OCI-LY3 (cell line): ENCODE results near the gene DRD3.

Experiments used
- H2AFZ ChIP-seq: fragments of 200-600, 300-600 bp; shearing (Covaris generic); 2 replicates; pipeline ENCODE4 v1.6.0; 2014; ENCODE audit warnings: antibody characterized with exemption, low read depth, low read length
- H3K27ac ChIP-seq: fragments of 200-600, 300-600 bp; sonication (generic); 2 replicates; pipeline ENCODE4 v1.5.1; 2014; ENCODE audit warnings: mild to moderate bottlenecking, low read length, moderate library complexity, mixed read lengths
- H3K27me3 ChIP-seq: fragments of 200-600, 300-600 bp; sonication (generic); 2 replicates; pipeline ENCODE4 v1.6.1; 2014; ENCODE audit warnings: low read depth, low read length, mixed read lengths
- H3K36me3 ChIP-seq: fragments of 200-600, 300-600 bp; sonication (generic); replicated peaks from 2 replicates; pipeline ENCODE3; 2014; ENCODE audit warnings: low read depth, low read length, mixed read lengths
- H3K4me1 ChIP-seq: fragments of 300-600, 200-600 bp; sonication (generic); 2 replicates; pipeline ENCODE4 v1.6.1; 2014; ENCODE audit warnings: low read length, mixed read lengths
- H3K4me2 ChIP-seq: fragments of 200-600, 300-600 bp; sonication (generic); 2 replicates; pipeline ENCODE4 v1.6.1; 2014; ENCODE audit warnings: low read length, mixed read lengths
- H3K4me3 ChIP-seq: fragments of 300-600, 200-600 bp; sonication (generic); 2 replicates; pipeline ENCODE4 v1.5.1; 2014; ENCODE audit warnings: antibody characterized with exemption, mild to moderate bottlenecking, low read length, moderate library complexity
- H3K79me2 ChIP-seq: fragments of 300-600, 200-600 bp; shearing (Covaris generic); 2 replicates; pipeline ENCODE4 v1.6.1; 2014; ENCODE audit warnings: mild to moderate bottlenecking, low read length, mixed read lengths
- H3K9ac ChIP-seq: fragments of 300-600, 200-600 bp; shearing (Covaris generic); 2 replicates; pipeline ENCODE4 v1.6.0; 2014; ENCODE audit warnings: mild to moderate bottlenecking, low read length, moderate library complexity
- H3K9me3 ChIP-seq: fragments of 200-600, 300-600 bp; shearing (Covaris generic); 2 replicates; pipeline ENCODE4 v1.6.1; 2014; ENCODE audit warnings: low read length, mixed read lengths; ENCODE audit not compliant: insufficient read depth
- H4K20me1 ChIP-seq: fragments of 200-600, 300-600 bp; sonication (generic); 2 replicates; pipeline ENCODE4 v1.6.1; 2016; ENCODE audit warnings: low read length, mixed read lengths; ENCODE audit not compliant: insufficient read depth
- EZH2phosphoT487 ChIP-seq: fragments of 200-600 bp; shearing (Covaris generic); IDR thresholded peaks from 2 replicates; pipeline ENCODE4 v1.6.1; 2018; ENCODE audit warnings: antibody characterized with exemption, mixed run types, low read depth
- TF ChIP-seq, protein P1 (sequence below): fragments of 200-600, 300-600 bp; sonication (generic); IDR thresholded peaks from 2 replicates; pipeline ENCODE4 v1.5.1; 2014; ENCODE audit warnings: antibody characterized with exemption, low read length, low read depth

The DRD3 gene

DNA sequence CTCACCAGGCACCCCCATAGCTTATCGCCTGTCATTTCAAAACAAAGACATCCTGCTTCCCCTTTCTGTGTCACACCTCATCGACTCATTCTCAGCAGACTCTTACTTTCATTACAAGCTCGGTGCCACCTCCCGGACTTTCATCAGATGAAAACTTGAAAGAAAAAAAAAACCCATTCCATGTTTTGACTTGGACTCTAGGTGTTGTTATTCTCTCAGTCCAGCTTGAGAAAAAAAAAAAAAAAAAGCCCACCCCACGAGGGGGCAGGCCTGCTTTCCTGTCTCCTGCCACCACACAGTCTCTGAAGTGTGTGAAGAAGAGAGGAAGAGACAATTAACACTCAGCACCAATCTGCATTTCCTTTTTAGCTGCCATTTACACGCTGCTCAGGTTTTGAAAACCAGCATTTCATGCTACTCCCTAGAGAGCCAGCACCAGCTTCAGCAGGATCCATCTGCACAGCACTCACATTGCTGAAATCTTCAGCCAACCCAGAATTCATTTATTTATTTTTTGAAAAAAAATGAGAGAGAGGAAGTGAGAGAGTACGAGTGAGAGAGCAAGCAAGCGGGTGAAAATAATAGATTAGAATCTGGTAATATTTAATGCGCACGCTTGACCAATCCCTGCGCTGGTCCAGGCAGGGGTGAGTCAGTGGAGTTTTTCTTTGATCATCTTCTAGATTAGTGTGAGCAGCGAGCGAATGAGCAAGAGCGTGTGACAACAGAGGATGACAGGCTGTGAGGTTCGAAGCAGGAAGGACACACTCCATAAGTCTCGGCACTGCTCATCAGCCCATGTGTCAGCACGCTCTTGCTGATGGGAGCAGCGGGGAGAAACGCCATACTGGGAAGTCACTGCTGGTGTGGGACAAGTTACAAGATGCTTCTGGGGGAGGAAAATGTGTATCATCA is 35.0 kb upstream of the DRD3 start:
- Histone ChIP-seq H4K20me1 (no peaks in the 10 kb centered on the region), H3K27me3 (no peaks in the 10 kb centered on the region), H3K79me2 (peaks cover 12% of the 10 kb centered on the region), H3K27ac (peak overlapping the region; percentile 99), H3K36me3 (peaks cover 5% of the 10 kb centered on the region), H3K9me3 (no peaks in the 10 kb centered on the region), H3K9ac (peak overlapping the region; percentile 95), H3K4me1 (peaks cover 78% of the 10 kb centered on the region), H2AFZ (no peak overlapping the region), H3K4me2 (peak overlapping the region; percentile 86), H3K4me3 (peak overlapping the region; percentile 78)
- TF ChIP-seq, protein P1, sequence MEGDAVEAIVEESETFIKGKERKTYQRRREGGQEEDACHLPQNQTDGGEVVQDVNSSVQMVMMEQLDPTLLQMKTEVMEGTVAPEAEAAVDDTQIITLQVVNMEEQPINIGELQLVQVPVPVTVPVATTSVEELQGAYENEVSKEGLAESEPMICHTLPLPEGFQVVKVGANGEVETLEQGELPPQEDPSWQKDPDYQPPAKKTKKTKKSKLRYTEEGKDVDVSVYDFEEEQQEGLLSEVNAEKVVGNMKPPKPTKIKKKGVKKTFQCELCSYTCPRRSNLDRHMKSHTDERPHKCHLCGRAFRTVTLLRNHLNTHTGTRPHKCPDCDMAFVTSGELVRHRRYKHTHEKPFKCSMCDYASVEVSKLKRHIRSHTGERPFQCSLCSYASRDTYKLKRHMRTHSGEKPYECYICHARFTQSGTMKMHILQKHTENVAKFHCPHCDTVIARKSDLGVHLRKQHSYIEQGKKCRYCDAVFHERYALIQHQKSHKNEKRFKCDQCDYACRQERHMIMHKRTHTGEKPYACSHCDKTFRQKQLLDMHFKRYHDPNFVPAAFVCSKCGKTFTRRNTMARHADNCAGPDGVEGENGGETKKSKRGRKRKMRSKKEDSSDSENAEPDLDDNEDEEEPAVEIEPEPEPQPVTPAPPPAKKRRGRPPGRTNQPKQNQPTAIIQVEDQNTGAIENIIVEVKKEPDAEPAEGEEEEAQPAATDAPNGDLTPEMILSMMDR, result peak; percentile 28
- TF ChIP-seq EZH2phosphoT487, result no peak

DNA sequence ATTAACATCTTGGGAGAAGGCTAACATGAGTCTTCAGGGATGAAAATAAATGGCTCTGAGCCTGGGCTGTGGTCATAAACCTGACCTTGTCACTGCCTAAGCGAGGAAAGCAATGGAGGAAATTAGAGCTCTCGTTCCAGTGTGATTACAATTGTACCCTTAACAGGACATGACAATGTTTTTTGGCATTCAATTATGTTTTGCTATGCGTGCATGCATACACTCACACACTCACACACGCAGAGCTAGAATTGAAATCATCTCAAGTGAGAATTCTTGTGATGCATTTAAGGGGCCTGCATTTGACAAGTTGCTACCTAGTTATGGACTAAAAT is 34.4 kb upstream of the DRD3 start:
- no peaks in the 10 kb centered on the region for H3K27me3 ChIP-seq
- H3K4me3 ChIP-seq, result peak overlapping the region; percentile 63
- peak overlapping the region; percentile 72 for H3K9ac ChIP-seq
- peaks cover 78% of the 10 kb centered on the region for H3K4me1 ChIP-seq
- peaks cover 12% of the 10 kb centered on the region for H3K79me2 ChIP-seq
- peak overlapping the region; percentile 99 for H3K27ac ChIP-seq
- no peaks in the 10 kb centered on the region for H3K9me3 ChIP-seq
- no peak for TF ChIP-seq EZH2phosphoT487
- TF ChIP-seq, protein P1, result no peak
- H2AFZ ChIP-seq, result 0 out of 2 replicates have a peak overlapping the region, but pooled peaks have one; percentile 17
- peaks cover 3% of the 10 kb centered on the region for H3K36me3 ChIP-seq
- H3K4me2 ChIP-seq, result peak overlapping the region; percentile 85
- H4K20me1 ChIP-seq, result no peaks in the 10 kb centered on the region

DNA sequence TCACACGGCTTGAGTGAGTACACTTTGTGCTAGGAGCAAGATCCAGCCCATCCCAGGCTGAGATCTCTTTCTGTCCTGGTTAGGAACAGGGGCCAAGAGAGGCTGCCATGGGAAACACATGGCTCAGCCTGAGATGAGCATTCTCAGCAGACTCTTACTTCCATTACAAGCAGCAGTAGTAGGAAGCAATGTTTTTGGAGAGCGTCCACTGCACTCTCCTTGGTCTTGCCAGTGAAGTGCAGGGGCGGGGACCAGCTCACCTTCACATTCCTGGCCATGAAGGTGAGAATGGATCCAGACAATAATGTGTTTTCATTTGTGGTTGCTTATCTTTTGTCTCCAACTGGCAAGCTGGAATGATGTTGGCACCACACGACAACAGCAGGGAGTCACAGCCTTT is 33.8 kb upstream of the DRD3 start:
- peaks cover 12% of the 10 kb centered on the region for H3K79me2 ChIP-seq
- no peaks in the 10 kb centered on the region for H4K20me1 ChIP-seq
- no peaks in the 10 kb centered on the region for H3K9me3 ChIP-seq
- no peak overlapping the region for H2AFZ ChIP-seq
- H3K4me2 ChIP-seq, result peak overlapping the region; percentile 85
- peak overlapping the region; percentile 99 for H3K27ac ChIP-seq
- H3K36me3 ChIP-seq, result no peaks in the 10 kb centered on the region
- H3K4me3 ChIP-seq, result peak overlapping the region; percentile 63
- TF ChIP-seq, protein P1, result no peak
- TF ChIP-seq EZH2phosphoT487, result no peak
- H3K4me1 ChIP-seq, result peaks cover 78% of the 10 kb centered on the region
- no peaks in the 10 kb centered on the region for H3K27me3 ChIP-seq
- H3K9ac ChIP-seq, result peak overlapping the region; percentile 72

DNA sequence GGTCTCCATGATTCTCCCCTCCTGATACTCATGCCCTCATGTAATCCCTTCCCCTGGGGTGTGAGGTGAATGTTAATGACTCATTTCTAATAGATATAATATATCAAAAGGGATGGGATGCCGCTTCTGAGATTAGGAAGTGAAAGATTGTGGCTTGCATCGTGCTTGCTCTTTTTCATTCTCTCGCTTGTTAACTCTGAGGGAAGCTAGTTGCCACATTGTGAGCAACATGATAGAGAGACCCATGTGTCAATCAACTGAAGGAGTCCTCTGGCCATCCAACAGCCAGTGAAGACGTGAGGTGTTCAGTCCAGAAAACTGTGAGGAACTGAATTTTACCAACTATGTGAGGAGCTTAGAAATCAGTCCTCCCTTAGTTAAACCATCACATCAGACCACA is 28.9 kb upstream of the DRD3 start:
- Histone ChIP-seq H3K4me1 (peaks cover 48% of the 10 kb centered on the region), H3K79me2 (no peaks in the 10 kb centered on the region), H3K4me2 (peak overlapping the region; percentile 60), H3K9ac (0 out of 2 replicates have a peak overlapping the region, but pooled peaks have one; percentile 4), H3K4me3 (peak overlapping the region; percentile 26; the same call in 1 of the 2 replicates), H3K9me3 (no peaks in the 10 kb centered on the region), H3K36me3 (no peaks in the 10 kb centered on the region), H3K27me3 (peaks cover 17% of the 10 kb centered on the region), H2AFZ (no peak overlapping the region), H3K27ac (peak overlapping the region; percentile 5; the same call in 1 of the 2 replicates), H4K20me1 (no peaks in the 10 kb centered on the region)
- TF ChIP-seq, protein P1, result no peak
- no peak for TF ChIP-seq EZH2phosphoT487
